ENCODE data around the gene REXO5.
"Not testable (repeated sequence)": the region's sequence is repeated elsewhere in the genome, so short reads cannot be mapped to it uniquely, and the experiment has no call there.

REXO5 gene

GRCh38 chr16:20850981-20851380 lies 44.7 kb downstream of the REXO5 start:
- no peak for DNase-seq

- DNase-seq, result no peak
These were observed 45.3 kb downstream of the REXO5 start for GRCh38 chr16:20851601-20852000.

- no peak for DNase-seq
These were observed 46.8 kb downstream of the REXO5 start for GRCh38 chr16:20853143-20853542.

GRCh38 chr16:20853981-20854620 lies 47.8 kb downstream of the REXO5 start:
- no peak for DNase-seq

GRCh38 chr16:20854963-20855362 lies 48.6 kb downstream of the REXO5 start:
- no peak for DNase-seq

- DNase-seq, result no peak
These were observed 51.0 kb downstream of the REXO5 start for GRCh38 chr16:20857281-20857680.

GRCh38 chr16:20859229-20859628 lies 52.9 kb downstream of the REXO5 start:
- DNase-seq, result no peak

- no peak for DNase-seq
These were observed 53.4 kb downstream of the REXO5 start for GRCh38 chr16:20859699-20860098.

- no peak for DNase-seq
These were observed 54.0 kb downstream of the REXO5 start for GRCh38 chr16:20860361-20860760.

GRCh38 chr16:20860995-20861394 lies 54.7 kb downstream of the REXO5 start:
- not testable (repeated sequence) for DNase-seq

GRCh38 chr16:20862162-20862960 lies 56.0 kb downstream of the REXO5 start:
- DNase-seq, result no peak

GRCh38 chr16:20864376-20864775 lies 58.0 kb downstream of the REXO5 start:
- DNase-seq, result peak; percentile 37

GRCh38 chr16:20865420-20866131 lies 59.2 kb downstream of the REXO5 start:
- DNase-seq, result peak; percentile 48

- peak; percentile 76 for DNase-seq
These were observed 59.9 kb downstream of the REXO5 start for GRCh38 chr16:20866145-20866772.

- no peak for DNase-seq
These were observed 60.5 kb downstream of the REXO5 start for GRCh38 chr16:20866801-20867200.

- no peak for DNase-seq
These were observed 61.3 kb downstream of the REXO5 start for GRCh38 chr16:20867585-20867984.

GRCh38 chr16:20868890-20869289 lies 62.6 kb downstream of the REXO5 start:
- DNase-seq, result no peak

- DNase-seq, result peak; percentile 50
These were observed 63.9 kb downstream of the REXO5 start for GRCh38 chr16:20870122-20870820.

GRCh38 chr16:20871258-20871657 lies 64.9 kb downstream of the REXO5 start:
- no peak for DNase-seq

GRCh38 chr16:20871941-20872815 lies 65.9 kb downstream of the REXO5 start:
- peak; percentile 56 for DNase-seq

- no peak for DNase-seq
These were observed 67.0 kb downstream of the REXO5 start for GRCh38 chr16:20873331-20873730.

All from hematopoietic multipotent progenitor cell treated with erythropoietin and hydrocortisone succinate and interleukin-3 and kit ligand, for 4 days (in vitro differentiated cells).